ENCODE results near the gene C9orf85. TPM values are rescaled to one million over a fixed set of nuclear protein-coding genes. Genes with fewer than 3 reads are reported as not detected.
A peak's percentile ranks its signal among the peaks of the same experiment; 100 is the strongest.

C9orf85 gene
- total and polyA plus RNA-seq, 10 of the 15 experiments (the other 5 are each of a cell fraction or from before 2014, with no cell fraction given), result 9.1 to 22.6 (median 16.4) TPM

- TF ChIP-seq ZBTB33 (IDR thresholded peaks at IDR 0.05), result peak; percentile 16; the same call in 1 of the 2 replicates
- TF ChIP-seq BCL3 (IDR thresholded peaks at IDR 0.05; ENCODE audit: borderline replicate concordance, insufficient read depth, low read depth, low read length, poor library complexity, severe bottlenecking), result no peak
- no peak for TF ChIP-seq SKIL (IDR thresholded peaks at IDR 0.05; ENCODE audit: low read depth, poor library complexity, severe bottlenecking)
- TF ChIP-seq SRF (IDR thresholded peaks at IDR 0.05; ENCODE audit: low read depth in 2 of 2, low read length in 2 of 2), result 0 out of 4 replicates have a peak, but pooled peaks of 1 of the 2 experiments have one; percentile 48
- TF ChIP-seq TCF3 (IDR thresholded peaks at IDR 0.05; ENCODE audit: borderline replicate concordance, insufficient read depth, low read depth, low read length), result peak; percentile 44; the same call in 1 of the 2 replicates
- peak; percentile 91 for TF ChIP-seq CHD2 (IDR thresholded peaks at IDR 0.05; ENCODE audit: borderline replicate concordance, low read depth, low read length)
- TF ChIP-seq PAX8 (IDR thresholded peaks at IDR 0.05), result no peak
- 0 out of 2 replicates have a peak, but pooled peaks have one; percentile 29 for TF ChIP-seq MEF2A (IDR thresholded peaks at IDR 0.05; ENCODE audit: insufficient read depth, low read depth, low read length)
- peak; percentile 33; the same call in 1 of the 2 replicates for TF ChIP-seq YY1 (IDR thresholded peaks at IDR 0.05; ENCODE audit: low read depth, low read length)
- no peak for TF ChIP-seq KAT2A (conservative IDR thresholded peaks at IDR 0.05; ENCODE audit: control insufficient read depth, low read depth, low read length)
- no peak for TF ChIP-seq FOXM1 (IDR thresholded peaks at IDR 0.05; ENCODE audit: low read depth, low read length)
- peak; percentile 81; the same call in 1 of the 2 replicates for TF ChIP-seq CBFB (IDR thresholded peaks at IDR 0.05; ENCODE audit: low read depth)
- TF ChIP-seq RELA (IDR thresholded peaks at IDR 0.05; ENCODE audit: borderline replicate concordance, partially characterized antibody), result peak; percentile 58
- TF ChIP-seq CBX3 (IDR thresholded peaks at IDR 0.05; ENCODE audit: borderline replicate concordance, low read depth), result no peak
- peak; percentile 93 for TF ChIP-seq NR2F1 (conservative IDR thresholded peaks at IDR 0.05)
- no peak for TF ChIP-seq E2F4 (IDR thresholded peaks at IDR 0.05; ENCODE audit: low read depth, low read length)
- peak; percentile 59; the same call in 1 of the 2 replicates for TF ChIP-seq RB1 (IDR thresholded peaks at IDR 0.05; ENCODE audit: borderline replicate concordance)
- no peak for TF ChIP-seq ZZZ3 (IDR thresholded peaks at IDR 0.05; ENCODE audit: control insufficient read depth, insufficient read length, low read depth)
- TF ChIP-seq BRCA1 (IDR thresholded peaks at IDR 0.05; ENCODE audit: low read depth, low read length), result no peak
- no peak; the same call in 1 of the 2 replicates for TF ChIP-seq MXI1 (IDR thresholded peaks at IDR 0.05; ENCODE audit: low read depth, low read length)
- TF ChIP-seq MLLT1 (IDR thresholded peaks at IDR 0.05), result peak; percentile 41; the same call in 1 of the 2 replicates
Observed at GRCh38 chr9:71911061-71911907, at the start of gene C9orf85, which contains the start of gene ABHD17B (continued).
